ENCODE results near the gene KLHL42. TPM values are rescaled to one million over a fixed set of nuclear protein-coding genes. Genes with fewer than 3 reads are reported as not detected.
A peak's percentile ranks its signal among the peaks of the same experiment; 100 is the strongest.

KLHL42 gene
- total RNA-seq, 4 donors from 2014 or later, result 16.5 to 30.4 (median 23.9) TPM

- Histone ChIP-seq H3K4me3 (no peak overlapping the region), H3K9me3 (no peaks in the 10 kb centered on the region), H3K4me1 (peaks cover 0 to 11% (median 0%) of the 10 kb centered on the region in 4 donors), H3K36me3 (no peaks in the 10 kb centered on the region), H3K27ac (no peak overlapping the region), H3K27me3 (no peaks in the 10 kb centered on the region)
- TF ChIP-seq POLR2A (IDR thresholded peaks at IDR 0.05), result no peak
- TF ChIP-seq, protein P1, sequence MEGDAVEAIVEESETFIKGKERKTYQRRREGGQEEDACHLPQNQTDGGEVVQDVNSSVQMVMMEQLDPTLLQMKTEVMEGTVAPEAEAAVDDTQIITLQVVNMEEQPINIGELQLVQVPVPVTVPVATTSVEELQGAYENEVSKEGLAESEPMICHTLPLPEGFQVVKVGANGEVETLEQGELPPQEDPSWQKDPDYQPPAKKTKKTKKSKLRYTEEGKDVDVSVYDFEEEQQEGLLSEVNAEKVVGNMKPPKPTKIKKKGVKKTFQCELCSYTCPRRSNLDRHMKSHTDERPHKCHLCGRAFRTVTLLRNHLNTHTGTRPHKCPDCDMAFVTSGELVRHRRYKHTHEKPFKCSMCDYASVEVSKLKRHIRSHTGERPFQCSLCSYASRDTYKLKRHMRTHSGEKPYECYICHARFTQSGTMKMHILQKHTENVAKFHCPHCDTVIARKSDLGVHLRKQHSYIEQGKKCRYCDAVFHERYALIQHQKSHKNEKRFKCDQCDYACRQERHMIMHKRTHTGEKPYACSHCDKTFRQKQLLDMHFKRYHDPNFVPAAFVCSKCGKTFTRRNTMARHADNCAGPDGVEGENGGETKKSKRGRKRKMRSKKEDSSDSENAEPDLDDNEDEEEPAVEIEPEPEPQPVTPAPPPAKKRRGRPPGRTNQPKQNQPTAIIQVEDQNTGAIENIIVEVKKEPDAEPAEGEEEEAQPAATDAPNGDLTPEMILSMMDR (IDR thresholded peaks at IDR 0.05), result no peak
- DNase-seq, result no peak
These were observed 2.9 kb upstream of the KLHL42 start for GRCh38 chr12:27777141-27777540.

DNA sequence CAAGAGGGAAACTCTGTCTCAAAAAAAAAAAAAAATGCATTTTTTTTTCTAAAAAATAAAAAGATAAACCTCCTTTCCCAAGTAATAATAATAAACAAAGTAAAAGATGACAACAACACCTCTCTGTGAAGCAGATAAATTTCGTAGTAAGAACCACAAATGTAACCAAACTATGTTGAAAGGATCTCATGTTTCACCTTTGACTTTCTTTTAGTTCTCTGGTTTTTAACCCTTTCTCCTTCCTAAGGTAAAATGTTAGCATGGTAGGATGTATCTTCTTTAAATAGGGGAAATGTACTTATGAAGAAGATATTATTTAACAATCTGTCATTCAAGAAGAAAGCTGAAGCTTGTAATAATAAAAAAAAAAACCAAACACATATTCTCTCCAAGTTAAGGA lies 1.8 kb upstream of the KLHL42 start:
- Histone ChIP-seq H3K36me3 (no peaks in the 10 kb centered on the region), H3K27me3 (no peaks in the 10 kb centered on the region), H3K27ac (no peak overlapping the region), H3K9me3 (no peaks in the 10 kb centered on the region), H3K4me3 (no peak overlapping the region), H3K4me1 (peaks cover 0 to 17% (median 0%) of the 10 kb centered on the region in 4 donors)
- TF ChIP-seq POLR2A (IDR thresholded peaks at IDR 0.05), result no peak
- TF ChIP-seq, protein P1 (IDR thresholded peaks at IDR 0.05), result no peak
- no peak for DNase-seq

- Histone ChIP-seq H3K4me1 (peaks cover 0 to 18% (median 0%) of the 10 kb centered on the region in 4 donors), H3K27me3 (no peaks in the 10 kb centered on the region), H3K9me3 (no peaks in the 10 kb centered on the region), H3K27ac (peak overlapping the region; percentile 78 to 98 (median 84)), H3K36me3 (no peaks in the 10 kb centered on the region), H3K4me3 (peak overlapping the region; percentile 63 to 89 (median 72))
- peak in 2 of 3 donors; percentile 25 to 49 for DNase-seq
- no peak for TF ChIP-seq POLR2A (IDR thresholded peaks at IDR 0.05)
- TF ChIP-seq, protein P1 (IDR thresholded peaks at IDR 0.05), result no peak
These were observed 565 bp upstream of the KLHL42 start for GRCh38 chr12:27779416-27779919.

- peak in 2 of 3 donors; percentile 38 to 67 for DNase-seq
- no peaks in the 10 kb centered on the region for H3K27me3 ChIP-seq
- peaks cover 0 to 18% (median 0%) of the 10 kb centered on the region in 4 donors for H3K4me1 ChIP-seq
- peak overlapping the region; percentile 78 to 98 (median 84) for H3K27ac ChIP-seq
- H3K4me3 ChIP-seq, result peak overlapping the region; percentile 63 to 89 (median 72)
- TF ChIP-seq POLR2A (IDR thresholded peaks at IDR 0.05), result no peak
- TF ChIP-seq, protein P1 (IDR thresholded peaks at IDR 0.05), result no peak
- H3K9me3 ChIP-seq, result no peaks in the 10 kb centered on the region
- no peaks in the 10 kb centered on the region for H3K36me3 ChIP-seq
These were observed 777 bp downstream of the KLHL42 start for GRCh38 chr12:27780612-27781408.

GRCh38 chr12:27781680-27782079 lies 1.6 kb downstream of the KLHL42 start:
- no peaks in the 10 kb centered on the region for H3K27me3 ChIP-seq
- H3K9me3 ChIP-seq, result no peaks in the 10 kb centered on the region
- no peak for DNase-seq
- H3K4me3 ChIP-seq, result peak overlapping the region in 2 of 4 donors; percentile 66 to 89
- peaks cover 0 to 18% (median 0%) of the 10 kb centered on the region in 4 donors for H3K4me1 ChIP-seq
- H3K36me3 ChIP-seq, result no peaks in the 10 kb centered on the region
- peak overlapping the region in 1 of 4 donors; percentile 88 for H3K27ac ChIP-seq
- TF ChIP-seq POLR2A (IDR thresholded peaks at IDR 0.05), result no peak
- TF ChIP-seq, protein P1 (IDR thresholded peaks at IDR 0.05), result no peak

All from Peyer's patch (tissue), 4 donors.